Astrocyte (in vitro differentiated cells and primary cell): ENCODE data around the gene FLG.

ENCODE experiments used
- EZH2 ChIP-seq: IDR thresholded peaks from 2 replicates; pipeline ENCODE4 v1.6.1; 2012; ENCODE audit warnings: mild to moderate bottlenecking, low read length, inconsistent platforms; ENCODE audit not compliant: insufficient read depth
- TF ChIP-seq, protein P1 (sequence below): IDR thresholded peaks from 2 replicates; pipeline ENCODE4 v1.5.1; 2011; ENCODE audit warnings: low read depth, mild to moderate bottlenecking, inconsistent platforms, low read length, moderate library complexity; ENCODE audit not compliant: insufficient read depth

DNA sequence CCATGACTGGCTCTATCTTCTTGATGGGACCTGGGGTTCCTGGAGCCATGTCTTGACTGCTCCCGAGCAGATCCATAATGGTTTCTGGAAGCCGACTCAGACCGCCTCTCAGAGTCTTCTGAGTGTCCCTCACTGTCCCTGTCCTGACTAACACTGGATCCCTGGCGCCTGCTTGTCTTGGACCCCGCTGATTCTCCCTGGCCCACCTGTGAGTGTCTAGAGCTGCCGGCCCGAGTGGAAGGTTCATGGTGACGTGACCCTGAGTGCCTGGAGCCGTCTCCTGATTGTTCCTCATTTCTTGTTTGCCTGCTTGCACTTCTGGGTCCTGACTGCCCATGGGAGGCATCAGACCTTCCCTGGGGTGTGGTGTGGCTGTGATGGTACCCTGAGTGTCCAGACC is 15.1 kb downstream of the FLG start:
- TF ChIP-seq, protein P1, sequence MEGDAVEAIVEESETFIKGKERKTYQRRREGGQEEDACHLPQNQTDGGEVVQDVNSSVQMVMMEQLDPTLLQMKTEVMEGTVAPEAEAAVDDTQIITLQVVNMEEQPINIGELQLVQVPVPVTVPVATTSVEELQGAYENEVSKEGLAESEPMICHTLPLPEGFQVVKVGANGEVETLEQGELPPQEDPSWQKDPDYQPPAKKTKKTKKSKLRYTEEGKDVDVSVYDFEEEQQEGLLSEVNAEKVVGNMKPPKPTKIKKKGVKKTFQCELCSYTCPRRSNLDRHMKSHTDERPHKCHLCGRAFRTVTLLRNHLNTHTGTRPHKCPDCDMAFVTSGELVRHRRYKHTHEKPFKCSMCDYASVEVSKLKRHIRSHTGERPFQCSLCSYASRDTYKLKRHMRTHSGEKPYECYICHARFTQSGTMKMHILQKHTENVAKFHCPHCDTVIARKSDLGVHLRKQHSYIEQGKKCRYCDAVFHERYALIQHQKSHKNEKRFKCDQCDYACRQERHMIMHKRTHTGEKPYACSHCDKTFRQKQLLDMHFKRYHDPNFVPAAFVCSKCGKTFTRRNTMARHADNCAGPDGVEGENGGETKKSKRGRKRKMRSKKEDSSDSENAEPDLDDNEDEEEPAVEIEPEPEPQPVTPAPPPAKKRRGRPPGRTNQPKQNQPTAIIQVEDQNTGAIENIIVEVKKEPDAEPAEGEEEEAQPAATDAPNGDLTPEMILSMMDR: no peak
- TF ChIP-seq EZH2: no peak
